ENCODE measurements around the gene HSPA14.
"Not testable (repeated sequence)": the region's sequence is repeated elsewhere in the genome, so short reads cannot be mapped to it uniquely, and the experiment has no call there.

DNA sequence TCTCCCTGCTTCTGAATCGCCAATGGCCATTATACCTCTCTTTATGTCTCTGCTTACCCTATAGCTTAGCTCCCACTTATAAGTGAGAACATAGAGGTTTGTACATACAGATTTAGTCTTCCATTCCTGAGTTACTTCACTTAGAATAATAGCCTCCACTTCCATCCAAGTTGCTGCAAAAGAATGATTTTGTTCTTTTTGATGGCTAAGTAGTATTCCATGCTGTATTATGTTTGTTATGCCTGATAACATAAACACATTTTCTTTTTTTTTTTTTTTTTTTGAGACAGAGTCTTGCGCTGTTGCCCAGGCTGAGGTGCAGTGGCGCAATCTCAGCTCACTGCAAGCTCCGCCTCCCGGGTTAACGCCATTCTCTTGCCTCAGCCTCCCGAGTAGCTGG, 21.4 kb upstream of the HSPA14 start:
- TF ChIP-seq, protein P1, sequence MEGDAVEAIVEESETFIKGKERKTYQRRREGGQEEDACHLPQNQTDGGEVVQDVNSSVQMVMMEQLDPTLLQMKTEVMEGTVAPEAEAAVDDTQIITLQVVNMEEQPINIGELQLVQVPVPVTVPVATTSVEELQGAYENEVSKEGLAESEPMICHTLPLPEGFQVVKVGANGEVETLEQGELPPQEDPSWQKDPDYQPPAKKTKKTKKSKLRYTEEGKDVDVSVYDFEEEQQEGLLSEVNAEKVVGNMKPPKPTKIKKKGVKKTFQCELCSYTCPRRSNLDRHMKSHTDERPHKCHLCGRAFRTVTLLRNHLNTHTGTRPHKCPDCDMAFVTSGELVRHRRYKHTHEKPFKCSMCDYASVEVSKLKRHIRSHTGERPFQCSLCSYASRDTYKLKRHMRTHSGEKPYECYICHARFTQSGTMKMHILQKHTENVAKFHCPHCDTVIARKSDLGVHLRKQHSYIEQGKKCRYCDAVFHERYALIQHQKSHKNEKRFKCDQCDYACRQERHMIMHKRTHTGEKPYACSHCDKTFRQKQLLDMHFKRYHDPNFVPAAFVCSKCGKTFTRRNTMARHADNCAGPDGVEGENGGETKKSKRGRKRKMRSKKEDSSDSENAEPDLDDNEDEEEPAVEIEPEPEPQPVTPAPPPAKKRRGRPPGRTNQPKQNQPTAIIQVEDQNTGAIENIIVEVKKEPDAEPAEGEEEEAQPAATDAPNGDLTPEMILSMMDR (IDR thresholded peaks at IDR 0.05; ENCODE audit: low read depth, low read length): not testable (repeated sequence)
- not testable (repeated sequence) for TF ChIP-seq EZH2phosphoT487 (IDR thresholded peaks at IDR 0.05; ENCODE audit: low read depth)

All from OCI-LY3 (cell line).